ENCODE measurements around the gene KCTD16.

The KCTD16 gene

GRCh38 chr5:144183254-144183889 is 12.7 kb downstream of the KCTD16 start:
- Histone ChIP-seq H2AFZ (ENCODE audit: low read depth, low read length) (no peak overlapping the region), H3K9me3 (ENCODE audit: low read length) (no peaks in the 10 kb centered on the region), H3K4me3 (ENCODE audit: low read length) (no peak overlapping the region), H3K27me3 (ENCODE audit: insufficient read depth, low read length) (no peaks in the 10 kb centered on the region), H3K4me1 (ENCODE audit: insufficient read depth, low read length) (no peaks in the 10 kb centered on the region), H3K36me3 (ENCODE audit: insufficient read depth, low read length) (no peaks in the 10 kb centered on the region)

GRCh38 chr5:144187699-144188294 is 17.1 kb downstream of the KCTD16 start:
- H3K4me1 ChIP-seq (ENCODE audit: insufficient read depth, low read length) = no peaks in the 10 kb centered on the region
- no peak overlapping the region for H3K4me3 ChIP-seq (ENCODE audit: low read length)
- H3K27me3 ChIP-seq (ENCODE audit: insufficient read depth, low read length) = no peaks in the 10 kb centered on the region
- no peak overlapping the region for H2AFZ ChIP-seq (ENCODE audit: low read depth, low read length)
- no peaks in the 10 kb centered on the region for H3K9me3 ChIP-seq (ENCODE audit: low read length)
- H3K36me3 ChIP-seq (ENCODE audit: insufficient read depth, low read length) = no peaks in the 10 kb centered on the region

GRCh38 chr5:144189800-144190429 is 19.2 kb downstream of the KCTD16 start:
- no peaks in the 10 kb centered on the region for H3K9me3 ChIP-seq (ENCODE audit: low read length)
- no peak overlapping the region for H2AFZ ChIP-seq (ENCODE audit: low read depth, low read length)
- peaks cover 5% of the 10 kb centered on the region for H3K27me3 ChIP-seq (ENCODE audit: insufficient read depth, low read length)
- H3K36me3 ChIP-seq (ENCODE audit: insufficient read depth, low read length) = no peaks in the 10 kb centered on the region
- H3K4me1 ChIP-seq (ENCODE audit: insufficient read depth, low read length) = no peaks in the 10 kb centered on the region
- no peak overlapping the region for H3K4me3 ChIP-seq (ENCODE audit: low read length)

- Histone ChIP-seq H3K9me3 (ENCODE audit: low read length) (no peaks in the 10 kb centered on the region), H3K4me3 (ENCODE audit: low read length) (no peak overlapping the region), H3K4me1 (ENCODE audit: insufficient read depth, low read length) (no peaks in the 10 kb centered on the region), H2AFZ (ENCODE audit: low read depth, low read length) (no peak overlapping the region), H3K27me3 (ENCODE audit: insufficient read depth, low read length) (peaks cover 5% of the 10 kb centered on the region), H3K36me3 (ENCODE audit: insufficient read depth, low read length) (no peaks in the 10 kb centered on the region)
These were observed 20.9 kb downstream of the KCTD16 start for GRCh38 chr5:144191531-144191930.

- H2AFZ ChIP-seq (ENCODE audit: low read depth, low read length) = no peak overlapping the region
- H3K9me3 ChIP-seq (ENCODE audit: low read length) = no peaks in the 10 kb centered on the region
- no peak overlapping the region for H3K4me3 ChIP-seq (ENCODE audit: low read length)
- H3K27me3 ChIP-seq (ENCODE audit: insufficient read depth, low read length) = peaks cover 5% of the 10 kb centered on the region
- H3K36me3 ChIP-seq (ENCODE audit: insufficient read depth, low read length) = no peaks in the 10 kb centered on the region
- no peaks in the 10 kb centered on the region for H3K4me1 ChIP-seq (ENCODE audit: insufficient read depth, low read length)
These were observed 21.3 kb downstream of the KCTD16 start for GRCh38 chr5:144191998-144192397.

GRCh38 chr5:144192661-144193060 is 22.0 kb downstream of the KCTD16 start:
- Histone ChIP-seq H2AFZ (ENCODE audit: low read depth, low read length) (no peak overlapping the region), H3K27me3 (ENCODE audit: insufficient read depth, low read length) (peaks cover 5% of the 10 kb centered on the region), H3K4me3 (ENCODE audit: low read length) (no peak overlapping the region), H3K9me3 (ENCODE audit: low read length) (no peaks in the 10 kb centered on the region), H3K4me1 (ENCODE audit: insufficient read depth, low read length) (no peaks in the 10 kb centered on the region), H3K36me3 (ENCODE audit: insufficient read depth, low read length) (no peaks in the 10 kb centered on the region)

GRCh38 chr5:144194144-144194543 is 23.5 kb downstream of the KCTD16 start:
- Histone ChIP-seq H3K27me3 (ENCODE audit: insufficient read depth, low read length) (peaks cover 5% of the 10 kb centered on the region), H3K4me3 (ENCODE audit: low read length) (no peak overlapping the region), H2AFZ (ENCODE audit: low read depth, low read length) (no peak overlapping the region), H3K36me3 (ENCODE audit: insufficient read depth, low read length) (no peaks in the 10 kb centered on the region), H3K4me1 (ENCODE audit: insufficient read depth, low read length) (no peaks in the 10 kb centered on the region), H3K9me3 (ENCODE audit: low read length) (no peaks in the 10 kb centered on the region)

GRCh38 chr5:144195448-144195847 is 24.8 kb downstream of the KCTD16 start:
- H3K36me3 ChIP-seq (ENCODE audit: insufficient read depth, low read length) = no peaks in the 10 kb centered on the region
- no peaks in the 10 kb centered on the region for H3K4me1 ChIP-seq (ENCODE audit: insufficient read depth, low read length)
- no peak overlapping the region for H2AFZ ChIP-seq (ENCODE audit: low read depth, low read length)
- no peak overlapping the region for H3K4me3 ChIP-seq (ENCODE audit: low read length)
- no peaks in the 10 kb centered on the region for H3K9me3 ChIP-seq (ENCODE audit: low read length)
- peaks cover 5% of the 10 kb centered on the region for H3K27me3 ChIP-seq (ENCODE audit: insufficient read depth, low read length)

GRCh38 chr5:144196612-144197011 is 25.9 kb downstream of the KCTD16 start:
- Histone ChIP-seq H3K9me3 (ENCODE audit: low read length) (no peaks in the 10 kb centered on the region), H3K4me1 (ENCODE audit: insufficient read depth, low read length) (no peaks in the 10 kb centered on the region), H3K36me3 (ENCODE audit: insufficient read depth, low read length) (no peaks in the 10 kb centered on the region), H3K27me3 (ENCODE audit: insufficient read depth, low read length) (peaks cover 5% of the 10 kb centered on the region), H3K4me3 (ENCODE audit: low read length) (no peak overlapping the region), H2AFZ (ENCODE audit: low read depth, low read length) (no peak overlapping the region)

GRCh38 chr5:144198386-144198785 is 27.7 kb downstream of the KCTD16 start:
- Histone ChIP-seq H3K9me3 (ENCODE audit: low read length) (no peaks in the 10 kb centered on the region), H3K4me3 (ENCODE audit: low read length) (no peak overlapping the region), H3K36me3 (ENCODE audit: insufficient read depth, low read length) (no peaks in the 10 kb centered on the region), H3K27me3 (ENCODE audit: insufficient read depth, low read length) (peaks cover 5% of the 10 kb centered on the region), H3K4me1 (ENCODE audit: insufficient read depth, low read length) (no peaks in the 10 kb centered on the region), H2AFZ (ENCODE audit: low read depth, low read length) (no peak overlapping the region)

GRCh38 chr5:144201588-144201987 is 30.9 kb downstream of the KCTD16 start:
- Histone ChIP-seq H2AFZ (ENCODE audit: low read depth, low read length) (no peak overlapping the region), H3K4me3 (ENCODE audit: low read length) (no peak overlapping the region), H3K36me3 (ENCODE audit: insufficient read depth, low read length) (no peaks in the 10 kb centered on the region), H3K9me3 (ENCODE audit: low read length) (no peaks in the 10 kb centered on the region), H3K27me3 (ENCODE audit: insufficient read depth, low read length) (peaks cover 14% of the 10 kb centered on the region), H3K4me1 (ENCODE audit: insufficient read depth, low read length) (peaks cover 2% of the 10 kb centered on the region)

- Histone ChIP-seq H3K9me3 (ENCODE audit: low read length) (no peaks in the 10 kb centered on the region), H3K4me1 (ENCODE audit: insufficient read depth, low read length) (peaks cover 2% of the 10 kb centered on the region), H3K4me3 (ENCODE audit: low read length) (no peak overlapping the region), H3K27me3 (ENCODE audit: insufficient read depth, low read length) (peaks cover 18% of the 10 kb centered on the region), H2AFZ (ENCODE audit: low read depth, low read length) (no peak overlapping the region), H3K36me3 (ENCODE audit: insufficient read depth, low read length) (no peaks in the 10 kb centered on the region)
These were observed 31.4 kb downstream of the KCTD16 start for GRCh38 chr5:144202072-144202471.

- Histone ChIP-seq H3K9me3 (ENCODE audit: low read length) (no peaks in the 10 kb centered on the region), H3K27me3 (ENCODE audit: insufficient read depth, low read length) (peaks cover 18% of the 10 kb centered on the region), H2AFZ (ENCODE audit: low read depth, low read length) (no peak overlapping the region), H3K36me3 (ENCODE audit: insufficient read depth, low read length) (no peaks in the 10 kb centered on the region), H3K4me1 (ENCODE audit: insufficient read depth, low read length) (peaks cover 2% of the 10 kb centered on the region), H3K4me3 (ENCODE audit: low read length) (no peak overlapping the region)
These were observed 32.1 kb downstream of the KCTD16 start for GRCh38 chr5:144202726-144203125.

Measured in neuron (in vitro differentiated cells).